AG04450 (cell line): ENCODE measurements around the gene AFF3. TPM values are rescaled to one million over a fixed set of nuclear protein-coding genes. Genes with fewer than 3 reads are reported as not detected.

ENCODE experiments used
- CTCF ChIA-PET: fragments of 300-600, 350-600 bp; formaldehyde crosslinking; extraction: SDS; loops from one replicate; lab custom pipeline; 2022; ENCODE audit warnings: antibody characterized with exemption, inconsistent platforms; lab: Charles Lee
- POLR2A ChIA-PET: fragments of 350-600 bp; formaldehyde crosslinking; extraction: SDS; loops from one replicate; lab custom pipeline; 2021; ENCODE audit warnings: antibody characterized with exemption, inconsistent platforms; lab: Yijun Ruan, JAX
- DNase-seq: peaks from one replicate; pipeline ENCODE4 v3.0.0-alpha.2; 2011; ENCODE audit warnings: low read depth, low spot score
- H3K27ac ChIP-seq: one replicate; pipeline ENCODE4 v1.5.1; 2012; ENCODE audit warnings: low read depth, low read length, control low read depth
- H3K27me3 ChIP-seq: one replicate; pipeline ENCODE4 v1.6.0; 2012; ENCODE audit warnings: low read length; ENCODE audit not compliant: control insufficient read depth, insufficient read depth
- H3K4me3 ChIP-seq: 2 replicates; pipeline ENCODE4 v1.5.1; 2011; ENCODE audit warnings: mild to moderate bottlenecking, low read depth, low read length, control low read depth
- H3K9me3 ChIP-seq: 2 replicates; pipeline ENCODE4 v1.5.1; 2012; ENCODE audit warnings: low read length; ENCODE audit not compliant: control insufficient read depth, insufficient read depth
- CTCF ChIP-seq: IDR thresholded peaks from 2 replicates; pipeline ENCODE4 v1.5.1; 2011; ENCODE audit warnings: low read depth, low read length, control low read depth, inconsistent platforms
- polyA plus RNA-seq: library from polyadenylated mRNA; depleted of rRNA; stranded (reverse); fragments of >200 nt; gene quantifications from 2 replicates; pipeline ENCODE4 v1.2.3, GENCODE V29; 2011

The AFF3 gene
- polyA plus RNA-seq, 1 experiment = 17.9 TPM

- no peak overlapping the region for H3K4me3 ChIP-seq
- ChIA-PET POLR2A (no interaction called here), CTCF (interaction anchor here (0.7 kb wide), 1 partner anchor 48 kb away, joined by 3 read pairs; no protein-coding TSS in a partner anchor)
Measured at GRCh38 chr2:100060875-100061274, 81.5 kb downstream of the AFF3 start.

DNA sequence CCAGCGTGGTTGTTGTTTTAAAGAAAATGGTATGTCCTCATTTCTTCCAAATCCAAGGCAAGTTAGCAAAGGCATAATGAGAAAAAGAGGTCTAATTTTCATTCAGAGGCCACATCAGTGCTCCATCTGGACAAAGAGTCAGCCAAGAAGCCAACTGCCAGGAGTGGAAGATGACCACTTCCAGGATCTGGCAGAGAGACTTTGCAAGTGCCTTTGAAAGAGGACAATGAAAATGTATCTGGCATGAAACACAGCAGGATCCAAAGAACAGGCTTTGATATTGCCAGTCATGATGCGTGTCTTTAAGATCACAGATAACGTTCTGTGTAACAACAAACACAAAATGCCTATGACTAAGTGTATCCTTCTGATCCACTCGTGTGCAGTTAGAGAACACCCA, 82.8 kb downstream of the AFF3 start:
- DNase-seq = no peak
- Histone ChIP-seq H3K4me3 (no peak overlapping the region), H3K9me3 (no peaks in the 10 kb centered on the region), H3K27ac (no peak overlapping the region), H3K27me3 (no peaks in the 10 kb centered on the region)
- ChIA-PET CTCF (no interaction called here), POLR2A (no interaction called here)
- TF ChIP-seq CTCF = no peak

More at GRCh38 chr2:100060875-100061274, 81.5 kb downstream of the AFF3 start:
- no peaks in the 10 kb centered on the region for H3K9me3 ChIP-seq
- no peak for DNase-seq
- TF ChIP-seq CTCF = no peak
- H3K27ac ChIP-seq = no peak overlapping the region
- no peaks in the 10 kb centered on the region for H3K27me3 ChIP-seq

DNA sequence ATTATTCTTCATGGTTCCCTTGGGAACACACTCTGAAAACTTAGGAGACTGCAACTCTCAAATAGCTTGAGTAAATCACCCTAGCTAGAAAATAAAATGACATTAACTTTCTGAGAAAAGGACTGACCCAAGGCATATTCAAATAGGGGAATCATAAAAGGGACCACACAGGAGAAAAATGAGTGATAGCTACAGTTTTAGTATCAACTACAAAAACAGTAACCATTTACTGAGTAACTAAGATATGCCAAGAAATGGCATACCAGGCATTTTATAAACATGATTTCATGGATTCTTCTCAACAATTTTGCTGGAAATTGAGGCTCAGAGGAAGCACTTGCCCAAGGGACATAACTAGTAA, 84.5 kb downstream of the AFF3 start:
- no peaks in the 10 kb centered on the region for H3K9me3 ChIP-seq
- TF ChIP-seq CTCF = no peak
- ChIA-PET CTCF (interaction anchor here (1.1 kb wide), 1 partner anchor 205 kb away, joined by 5 read pairs; no protein-coding TSS in a partner anchor), POLR2A (no interaction called here)
- no peaks in the 10 kb centered on the region for H3K27me3 ChIP-seq
- DNase-seq = no peak
- H3K4me3 ChIP-seq = no peak overlapping the region
- no peak overlapping the region for H3K27ac ChIP-seq

- no peaks in the 10 kb centered on the region for H3K9me3 ChIP-seq
- ChIA-PET POLR2A (no interaction called here), CTCF (no interaction called here)
- no peak for TF ChIP-seq CTCF
- DNase-seq = no peak
- no peak overlapping the region for H3K4me3 ChIP-seq
- H3K27me3 ChIP-seq = no peaks in the 10 kb centered on the region
- H3K27ac ChIP-seq = no peak overlapping the region
Measured at GRCh38 chr2:100054426-100054825, 88.0 kb downstream of the AFF3 start.

DNA sequence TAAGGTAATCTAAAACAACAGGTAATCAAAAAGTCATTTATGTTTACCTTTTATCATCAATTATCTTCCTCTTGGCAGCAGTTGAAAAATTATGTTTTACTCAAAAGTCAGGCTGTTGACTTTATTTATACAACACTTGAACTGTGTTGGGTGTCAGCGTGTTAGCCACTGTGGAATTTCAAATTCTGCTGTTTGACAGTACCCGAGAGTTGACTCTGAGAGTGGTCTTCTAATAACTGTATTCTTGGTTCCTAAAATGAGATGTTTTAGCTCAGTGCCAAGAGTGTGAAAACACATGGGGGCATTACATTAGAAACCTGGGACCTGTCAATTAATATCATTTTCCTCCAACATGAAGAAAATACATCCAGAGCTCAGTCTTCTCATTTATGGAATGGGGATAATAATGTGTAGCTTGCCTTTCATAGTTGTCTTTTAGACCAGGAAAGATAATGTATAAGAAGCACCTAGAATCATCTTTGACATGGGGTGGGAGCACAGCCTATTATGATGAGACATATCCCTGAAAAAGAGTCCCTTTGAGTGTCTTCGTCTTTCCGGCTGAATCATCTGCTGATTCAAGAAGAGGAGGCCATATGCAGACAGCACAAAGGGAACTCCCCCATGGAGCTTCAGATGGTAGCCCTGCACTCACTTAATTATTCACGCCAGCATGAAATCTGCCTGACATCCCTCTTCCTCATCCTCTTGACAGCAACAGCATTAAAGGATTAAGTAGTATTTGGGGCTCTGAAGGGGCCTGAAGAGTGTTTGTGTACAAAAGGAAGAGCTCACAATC, 89.1 kb downstream of the AFF3 start:
- no peak for DNase-seq
- Histone ChIP-seq H3K9me3 (no peaks in the 10 kb centered on the region), H3K4me3 (no peak overlapping the region), H3K27me3 (no peaks in the 10 kb centered on the region), H3K27ac (no peak overlapping the region)
- TF ChIP-seq CTCF = no peak
- POLR2A ChIA-PET = no interaction called here
- CTCF ChIA-PET = no interaction called here
